ENCODE results near the gene ZBTB47. TPM values are rescaled to one million over a fixed set of nuclear protein-coding genes. Genes with fewer than 3 reads are reported as not detected.

Gene ZBTB47
- total and polyA plus RNA-seq, 5 donors from 2014 or later = 0.49 TPM; not detected in 4

- DNase-seq (no peak), ATAC-seq (ENCODE audit: low read depth in 2 of 2) (no peak)
- Histone ChIP-seq H3K36me3 (ENCODE audit: control insufficient read depth, insufficient read depth, low read length) (peaks cover 82% of the 10 kb centered on the region), H3K27me3 (ENCODE audit: control insufficient read depth, insufficient read depth, low read length) (no peaks in the 10 kb centered on the region), H3K4me3 (ENCODE audit: low read depth, low read length) (no peak overlapping the region), H3K4me1 (ENCODE audit: control insufficient read depth, insufficient read depth, low read length, poor library complexity, severe bottlenecking) (no peaks in the 10 kb centered on the region), H3K27ac (ENCODE audit: insufficient read depth, low read length, poor library complexity, severe bottlenecking) (no peak overlapping the region), H3K9me3 (ENCODE audit: control insufficient read depth in 2 of 2, low read length in 2 of 2) (no peaks in the 10 kb centered on the region)
- Mint-ChIP-seq H3K4me1 (peaks cover 11 to 16% (median 14%) of the 10 kb centered on the region in 4 donors), H3K9me3 (peaks cover 0 to 2% (median 0%) of the 10 kb centered on the region in 7 donors), H3K27me3 (no peaks in the 10 kb centered on the region), H3K4me3 (no peak overlapping the region), H3K27ac (peak overlapping the region in 1 of 3 donors; percentile 55), H3K36me3 (peaks cover 45% of the 10 kb centered on the region)
Measured at GRCh38 chr3:42631620-42632019, 21.9 kb upstream of the ZBTB47 start.

DNA sequence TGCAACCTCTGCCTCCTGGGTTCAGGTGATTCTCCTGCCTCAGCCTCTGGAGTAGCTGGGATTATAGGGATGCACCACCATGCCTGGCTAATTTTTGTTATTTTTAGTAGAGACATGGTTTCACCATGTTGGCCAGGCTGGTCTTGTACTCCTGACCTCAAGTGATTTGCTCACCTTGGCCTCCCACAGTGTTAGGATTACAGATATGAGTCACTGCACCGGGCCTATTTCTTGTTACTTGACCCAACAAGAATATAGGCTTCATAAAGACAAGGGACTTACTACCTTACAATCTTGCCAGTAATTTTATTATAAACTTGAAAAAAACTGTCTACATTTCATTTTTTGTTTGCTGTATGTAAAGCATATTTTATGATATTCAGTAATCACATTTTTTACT is 21.4 kb upstream of the ZBTB47 start:
- peaks cover 10 to 16% (median 13%) of the 10 kb centered on the region in 4 donors for H3K4me1 Mint-ChIP-seq
- ATAC-seq (ENCODE audit: low read depth in 2 of 2) = no peak
- DNase-seq = no peak
- H3K4me3 Mint-ChIP-seq = no peak overlapping the region
- no peaks in the 10 kb centered on the region for H3K9me3 ChIP-seq (ENCODE audit: control insufficient read depth in 2 of 2, low read length in 2 of 2)
- peaks cover 85% of the 10 kb centered on the region for H3K36me3 ChIP-seq (ENCODE audit: control insufficient read depth, insufficient read depth, low read length)
- no peaks in the 10 kb centered on the region for H3K27me3 Mint-ChIP-seq
- H3K4me1 ChIP-seq (ENCODE audit: control insufficient read depth, insufficient read depth, low read length, poor library complexity, severe bottlenecking) = peaks cover under 1% of the 10 kb centered on the region
- no peaks in the 10 kb centered on the region for H3K27me3 ChIP-seq (ENCODE audit: control insufficient read depth, insufficient read depth, low read length)
- H3K4me3 ChIP-seq (ENCODE audit: low read depth, low read length) = no peak overlapping the region
- no peak overlapping the region for H3K27ac ChIP-seq (ENCODE audit: insufficient read depth, low read length, poor library complexity, severe bottlenecking)
- peaks cover 0 to 2% (median 0%) of the 10 kb centered on the region in 7 donors for H3K9me3 Mint-ChIP-seq
- H3K27ac Mint-ChIP-seq = no peak overlapping the region
- peaks cover 44% of the 10 kb centered on the region for H3K36me3 Mint-ChIP-seq

DNA sequence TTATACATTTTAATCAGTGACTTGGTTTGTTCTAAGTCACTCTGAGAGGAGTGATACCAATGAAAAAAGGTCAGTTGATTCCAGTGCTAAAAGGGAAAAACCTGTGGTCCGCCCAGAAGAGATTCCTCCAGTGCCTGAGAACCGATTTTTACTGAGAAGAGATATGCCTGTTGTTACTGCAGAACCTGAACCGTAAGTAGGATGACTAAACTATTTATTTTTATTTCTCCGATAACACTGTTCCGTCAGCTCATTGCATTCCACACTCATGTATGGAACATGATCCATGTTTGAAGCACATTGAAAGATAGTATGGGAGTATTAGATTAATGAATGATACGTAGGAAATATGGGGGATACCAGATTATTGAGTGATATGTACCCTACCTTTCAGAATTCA is 20.0 kb upstream of the ZBTB47 start:
- ATAC-seq (ENCODE audit: low read depth in 2 of 2) = no peak
- Histone ChIP-seq H3K4me3 (ENCODE audit: low read depth, low read length) (no peak overlapping the region), H3K9me3 (ENCODE audit: control insufficient read depth in 2 of 2, low read length in 2 of 2) (no peaks in the 10 kb centered on the region), H3K36me3 (ENCODE audit: control insufficient read depth, insufficient read depth, low read length) (peaks cover 83% of the 10 kb centered on the region), H3K27me3 (ENCODE audit: control insufficient read depth, insufficient read depth, low read length) (no peaks in the 10 kb centered on the region), H3K27ac (ENCODE audit: insufficient read depth, low read length, poor library complexity, severe bottlenecking) (no peak overlapping the region), H3K4me1 (ENCODE audit: control insufficient read depth, insufficient read depth, low read length, poor library complexity, severe bottlenecking) (peaks cover 15% of the 10 kb centered on the region)
- Mint-ChIP-seq H3K9me3 (peaks cover 0 to 2% (median 0%) of the 10 kb centered on the region in 7 donors), H3K27me3 (no peaks in the 10 kb centered on the region), H3K4me3 (no peak overlapping the region), H3K4me1 (peaks cover 5 to 16% (median 9%) of the 10 kb centered on the region in 4 donors), H3K36me3 (peaks cover 40% of the 10 kb centered on the region), H3K27ac (peak overlapping the region in 2 of 3 donors; percentile 28 to 39)
- DNase-seq = no peak

DNA sequence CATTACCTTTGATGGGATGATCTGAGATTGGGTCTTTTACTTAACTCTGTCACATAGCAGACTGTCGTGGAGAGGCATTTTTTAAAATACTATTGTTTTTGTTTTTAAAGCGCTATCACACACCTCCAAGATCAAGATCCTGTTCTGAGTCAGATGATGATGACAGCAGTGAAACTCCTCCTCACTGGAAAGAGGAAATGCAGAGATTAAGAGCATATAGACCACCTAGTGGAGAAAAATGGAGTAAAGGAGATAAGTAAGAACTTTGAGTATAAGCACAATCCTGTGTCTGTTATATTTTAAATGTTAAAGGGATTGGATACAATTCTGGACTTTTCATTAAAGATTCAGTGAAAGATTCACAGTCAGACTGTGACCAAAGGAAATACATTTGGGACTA is 18.4 kb upstream of the ZBTB47 start:
- Mint-ChIP-seq H3K27me3 (no peaks in the 10 kb centered on the region), H3K36me3 (peaks cover 35% of the 10 kb centered on the region), H3K4me3 (peak overlapping the region in 1 of 4 donors; percentile 10), H3K9me3 (peaks cover 0 to 2% (median 0%) of the 10 kb centered on the region in 7 donors), H3K4me1 (peaks cover 3 to 11% (median 7%) of the 10 kb centered on the region in 4 donors), H3K27ac (peak overlapping the region; percentile 40 to 51 (median 42))
- Histone ChIP-seq H3K4me1 (ENCODE audit: control insufficient read depth, insufficient read depth, low read length, poor library complexity, severe bottlenecking) (peaks cover 28% of the 10 kb centered on the region), H3K27me3 (ENCODE audit: control insufficient read depth, insufficient read depth, low read length) (no peaks in the 10 kb centered on the region), H3K27ac (ENCODE audit: insufficient read depth, low read length, poor library complexity, severe bottlenecking) (peak overlapping the region; percentile 52), H3K36me3 (ENCODE audit: control insufficient read depth, insufficient read depth, low read length) (peaks cover 79% of the 10 kb centered on the region), H3K9me3 (ENCODE audit: control insufficient read depth in 2 of 2, low read length in 2 of 2) (no peaks in the 10 kb centered on the region), H3K4me3 (ENCODE audit: low read depth, low read length) (no peak overlapping the region)
- peak in 2 of 3 donors; percentile 25 to 60 for DNase-seq
- ATAC-seq (ENCODE audit: low read depth in 2 of 2) = peak; percentile 41 to 52

GRCh38 chr3:42637001-42637400 is 16.5 kb upstream of the ZBTB47 start:
- Mint-ChIP-seq H3K27me3 (no peaks in the 10 kb centered on the region), H3K9me3 (no peaks in the 10 kb centered on the region), H3K4me1 (peaks cover 0 to 15% (median 8%) of the 10 kb centered on the region in 4 donors), H3K36me3 (peaks cover 28% of the 10 kb centered on the region), H3K4me3 (no peak overlapping the region), H3K27ac (no peak overlapping the region)
- no peaks in the 10 kb centered on the region for H3K27me3 ChIP-seq (ENCODE audit: control insufficient read depth, insufficient read depth, low read length)
- H3K4me1 ChIP-seq (ENCODE audit: control insufficient read depth, insufficient read depth, low read length, poor library complexity, severe bottlenecking) = peaks cover 32% of the 10 kb centered on the region
- peaks cover 76% of the 10 kb centered on the region for H3K36me3 ChIP-seq (ENCODE audit: control insufficient read depth, insufficient read depth, low read length)
- H3K27ac ChIP-seq (ENCODE audit: insufficient read depth, low read length, poor library complexity, severe bottlenecking) = peak overlapping the region; percentile 81
- DNase-seq = no peak
- no peak for ATAC-seq (ENCODE audit: low read depth in 2 of 2)
- no peak overlapping the region for H3K4me3 ChIP-seq (ENCODE audit: low read depth, low read length)
- no peaks in the 10 kb centered on the region for H3K9me3 ChIP-seq (ENCODE audit: control insufficient read depth in 2 of 2, low read length in 2 of 2)

DNA sequence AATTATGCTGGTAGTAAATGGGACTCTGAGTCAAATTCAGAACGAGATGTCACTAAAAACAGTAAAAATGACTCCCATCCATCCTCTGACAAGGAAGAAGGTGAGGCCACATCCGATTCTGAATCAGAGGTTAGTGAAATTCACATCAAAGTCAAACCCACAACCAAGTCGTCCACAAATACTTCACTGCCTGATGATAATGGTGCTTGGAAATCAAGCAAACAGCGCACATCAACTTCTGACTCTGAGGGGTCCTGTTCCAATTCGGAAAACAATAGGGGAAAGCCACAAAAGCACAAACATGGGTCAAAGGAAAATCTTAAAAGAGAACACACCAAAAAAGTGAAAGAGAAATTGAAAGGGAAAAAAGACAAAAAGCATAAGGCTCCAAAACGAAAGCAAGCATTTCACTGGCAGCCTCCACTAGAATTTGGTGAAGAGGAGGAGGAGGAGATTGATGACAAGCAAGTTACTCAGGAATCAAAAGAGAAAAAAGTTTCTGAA is 15.1 kb upstream of the ZBTB47 start:
- Mint-ChIP-seq H3K27ac (no peak overlapping the region), H3K4me3 (no peak overlapping the region), H3K27me3 (no peaks in the 10 kb centered on the region), H3K36me3 (peaks cover 33% of the 10 kb centered on the region), H3K9me3 (no peaks in the 10 kb centered on the region), H3K4me1 (peaks cover 0 to 18% (median 8%) of the 10 kb centered on the region in 4 donors)
- H3K27ac ChIP-seq (ENCODE audit: insufficient read depth, low read length, poor library complexity, severe bottlenecking) = peak overlapping the region; percentile 81
- H3K4me1 ChIP-seq (ENCODE audit: control insufficient read depth, insufficient read depth, low read length, poor library complexity, severe bottlenecking) = peaks cover 32% of the 10 kb centered on the region
- no peaks in the 10 kb centered on the region for H3K27me3 ChIP-seq (ENCODE audit: control insufficient read depth, insufficient read depth, low read length)
- DNase-seq (peak in 2 of 3 donors; percentile 61 to 85), ATAC-seq (ENCODE audit: low read depth in 2 of 2) (peak; percentile 75 to 79)
- H3K4me3 ChIP-seq (ENCODE audit: low read depth, low read length) = peak overlapping the region; percentile 73
- H3K36me3 ChIP-seq (ENCODE audit: control insufficient read depth, insufficient read depth, low read length) = peaks cover 76% of the 10 kb centered on the region
- H3K9me3 ChIP-seq (ENCODE audit: control insufficient read depth in 2 of 2, low read length in 2 of 2) = no peaks in the 10 kb centered on the region

- no peaks in the 10 kb centered on the region for H3K27me3 Mint-ChIP-seq
Measured at GRCh38 chr3:42639192-42639591, 14.3 kb upstream of the ZBTB47 start.

DNA sequence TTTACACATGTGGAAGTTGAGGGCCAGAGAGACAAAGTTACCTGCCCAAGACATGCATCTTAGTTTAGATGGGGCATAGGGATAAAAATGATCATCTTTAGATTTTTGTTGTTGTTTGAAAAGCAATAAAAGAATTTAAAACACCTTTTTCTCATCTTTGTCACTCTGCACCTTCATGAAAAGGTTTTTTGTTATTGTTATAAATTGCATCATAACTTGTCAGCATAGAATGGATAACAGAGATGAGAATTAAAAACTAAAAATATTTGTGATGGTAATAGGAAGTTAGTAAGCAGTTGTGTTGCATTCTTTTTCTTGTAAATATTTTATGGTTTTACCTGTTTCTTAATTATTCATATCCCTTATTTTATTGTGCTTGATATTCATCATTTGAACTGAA is 13.4 kb upstream of the ZBTB47 start:
- peaks cover 0 to 12% (median 10%) of the 10 kb centered on the region in 4 donors for H3K4me1 Mint-ChIP-seq
- peaks cover 32% of the 10 kb centered on the region for H3K4me1 ChIP-seq (ENCODE audit: control insufficient read depth, insufficient read depth, low read length, poor library complexity, severe bottlenecking)
- H3K9me3 Mint-ChIP-seq = no peaks in the 10 kb centered on the region
- H3K4me3 Mint-ChIP-seq = peak overlapping the region in 2 of 4 donors; percentile 21 to 34
- H3K36me3 ChIP-seq (ENCODE audit: control insufficient read depth, insufficient read depth, low read length) = peaks cover 76% of the 10 kb centered on the region
- H3K27me3 Mint-ChIP-seq = no peaks in the 10 kb centered on the region
- no peak overlapping the region for H3K4me3 ChIP-seq (ENCODE audit: low read depth, low read length)
- no peaks in the 10 kb centered on the region for H3K9me3 ChIP-seq (ENCODE audit: control insufficient read depth in 2 of 2, low read length in 2 of 2)
- no peak for ATAC-seq (ENCODE audit: low read depth in 2 of 2)
- no peak overlapping the region for H3K27ac Mint-ChIP-seq
- H3K36me3 Mint-ChIP-seq = peaks cover 34% of the 10 kb centered on the region
- no peak overlapping the region for H3K27ac ChIP-seq (ENCODE audit: insufficient read depth, low read length, poor library complexity, severe bottlenecking)
- no peaks in the 10 kb centered on the region for H3K27me3 ChIP-seq (ENCODE audit: control insufficient read depth, insufficient read depth, low read length)
- no peak for DNase-seq

More at GRCh38 chr3:42639192-42639591, 14.3 kb upstream of the ZBTB47 start:
- H3K4me3 ChIP-seq (ENCODE audit: low read depth, low read length) = peak overlapping the region; percentile 73
- ATAC-seq (ENCODE audit: low read depth in 2 of 2) (no peak), DNase-seq (no peak)
- peak overlapping the region; percentile 81 for H3K27ac ChIP-seq (ENCODE audit: insufficient read depth, low read length, poor library complexity, severe bottlenecking)
- H3K4me1 ChIP-seq (ENCODE audit: control insufficient read depth, insufficient read depth, low read length, poor library complexity, severe bottlenecking) = peaks cover 32% of the 10 kb centered on the region
- peaks cover 0 to 14% (median 8%) of the 10 kb centered on the region in 4 donors for H3K4me1 Mint-ChIP-seq
- no peaks in the 10 kb centered on the region for H3K9me3 Mint-ChIP-seq
- peaks cover 76% of the 10 kb centered on the region for H3K36me3 ChIP-seq (ENCODE audit: control insufficient read depth, insufficient read depth, low read length)
- peak overlapping the region in 1 of 3 donors; percentile 82 for H3K27ac Mint-ChIP-seq
- peak overlapping the region in 1 of 4 donors; percentile 34 for H3K4me3 Mint-ChIP-seq
- peaks cover 30% of the 10 kb centered on the region for H3K36me3 Mint-ChIP-seq
- H3K9me3 ChIP-seq (ENCODE audit: control insufficient read depth in 2 of 2, low read length in 2 of 2) = no peaks in the 10 kb centered on the region
- H3K27me3 ChIP-seq (ENCODE audit: control insufficient read depth, insufficient read depth, low read length) = no peaks in the 10 kb centered on the region
